WERI-Rb-1 (cell line): Measurements from ENCODE around the gene UVRAG.

Experiments used
- DNase-seq: peaks from one replicate; pipeline ENCODE4 v3.0.0-alpha.2; 2020
- H3K27ac ChIP-seq: fragments of 250-450 bp; sonication (Bioruptor Pico); 2 replicates; pipeline ENCODE4 v1.5.1; 2020; ENCODE audit warnings: mild to moderate bottlenecking, moderate library complexity
- H3K27me3 ChIP-seq: fragments of 250-450 bp; sonication (Bioruptor Pico); 2 replicates; pipeline ENCODE4 v1.5.1; 2021; ENCODE audit warnings: mild to moderate bottlenecking, low read depth, moderate library complexity; ENCODE audit not compliant: insufficient read depth, severe bottlenecking
- H3K36me3 ChIP-seq: fragments of 250-450 bp; sonication (Bioruptor Pico); 2 replicates; pipeline ENCODE4 v1.5.1; 2020; ENCODE audit warnings: mild to moderate bottlenecking, moderate library complexity
- H3K4me3 ChIP-seq: 2 replicates; pipeline ENCODE4 v1.5.1; 2011; ENCODE audit warnings: low read depth, mild to moderate bottlenecking, control low read depth, low read length
- H3K9me3 ChIP-seq: fragments of 250-450 bp; sonication (Bioruptor Pico); 2 replicates; pipeline ENCODE4 v1.5.1; 2021; ENCODE audit warnings: mild to moderate bottlenecking, moderate library complexity; ENCODE audit not compliant: severe bottlenecking
- TF ChIP-seq, protein P1 (sequence below): IDR thresholded peaks from 2 replicates; pipeline ENCODE4 v1.5.1; 2011; ENCODE audit warnings: low read depth, mild to moderate bottlenecking, control low read depth, inconsistent platforms, low read length

Gene UVRAG

DNA sequence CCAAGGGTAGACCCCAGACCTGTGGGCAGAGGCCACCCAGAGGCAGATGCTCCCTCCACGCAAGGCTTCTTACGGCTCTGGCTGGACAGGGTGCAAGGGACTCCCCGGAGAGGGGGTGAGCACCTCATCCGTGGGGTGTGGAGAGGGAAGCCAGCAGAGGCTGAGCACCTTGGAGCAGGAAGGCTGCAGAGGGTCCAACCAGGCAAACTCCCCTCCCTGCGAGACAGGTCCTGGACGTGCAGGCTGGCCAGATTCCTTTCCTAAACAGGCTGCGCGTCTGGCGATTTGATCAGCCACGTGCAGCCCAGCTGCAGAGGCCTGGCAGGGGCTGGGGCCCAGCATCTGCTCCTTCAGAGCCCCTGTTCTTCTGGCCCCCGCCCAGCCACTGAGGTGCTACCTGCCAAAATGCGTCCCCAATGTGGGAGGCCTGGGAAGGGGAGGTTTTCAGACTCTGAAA is 342.0 kb downstream of the UVRAG start:
- no peak for DNase-seq
- Histone ChIP-seq H3K4me3 (no peak overlapping the region), H3K9me3 (no peaks in the 10 kb centered on the region), H3K36me3 (no peaks in the 10 kb centered on the region), H3K27me3 (no peaks in the 10 kb centered on the region), H3K27ac (no peak overlapping the region)
- TF ChIP-seq, protein P1, sequence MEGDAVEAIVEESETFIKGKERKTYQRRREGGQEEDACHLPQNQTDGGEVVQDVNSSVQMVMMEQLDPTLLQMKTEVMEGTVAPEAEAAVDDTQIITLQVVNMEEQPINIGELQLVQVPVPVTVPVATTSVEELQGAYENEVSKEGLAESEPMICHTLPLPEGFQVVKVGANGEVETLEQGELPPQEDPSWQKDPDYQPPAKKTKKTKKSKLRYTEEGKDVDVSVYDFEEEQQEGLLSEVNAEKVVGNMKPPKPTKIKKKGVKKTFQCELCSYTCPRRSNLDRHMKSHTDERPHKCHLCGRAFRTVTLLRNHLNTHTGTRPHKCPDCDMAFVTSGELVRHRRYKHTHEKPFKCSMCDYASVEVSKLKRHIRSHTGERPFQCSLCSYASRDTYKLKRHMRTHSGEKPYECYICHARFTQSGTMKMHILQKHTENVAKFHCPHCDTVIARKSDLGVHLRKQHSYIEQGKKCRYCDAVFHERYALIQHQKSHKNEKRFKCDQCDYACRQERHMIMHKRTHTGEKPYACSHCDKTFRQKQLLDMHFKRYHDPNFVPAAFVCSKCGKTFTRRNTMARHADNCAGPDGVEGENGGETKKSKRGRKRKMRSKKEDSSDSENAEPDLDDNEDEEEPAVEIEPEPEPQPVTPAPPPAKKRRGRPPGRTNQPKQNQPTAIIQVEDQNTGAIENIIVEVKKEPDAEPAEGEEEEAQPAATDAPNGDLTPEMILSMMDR, result no peak

DNA sequence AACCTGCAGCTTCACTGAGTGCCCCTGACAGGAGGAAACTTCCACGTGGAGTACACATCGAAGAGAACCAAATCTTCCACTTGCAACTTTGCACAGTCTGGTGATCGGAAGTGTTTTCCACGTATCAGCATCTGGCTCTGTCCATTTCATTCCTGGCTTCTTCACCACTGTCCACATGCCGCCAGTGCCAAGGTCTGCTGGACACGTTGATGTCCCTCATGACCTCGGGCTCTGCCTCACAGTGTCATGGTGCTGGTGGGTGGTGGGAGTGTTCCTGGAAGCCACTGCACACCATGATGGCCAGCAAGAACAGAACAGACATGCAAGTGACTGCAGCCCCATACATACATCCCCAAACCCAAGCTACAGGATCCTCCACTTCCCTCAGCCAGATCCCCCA is 342.9 kb downstream of the UVRAG start:
- TF ChIP-seq, protein P1, result no peak
- Histone ChIP-seq H3K27me3 (no peaks in the 10 kb centered on the region), H3K4me3 (no peak overlapping the region), H3K36me3 (no peaks in the 10 kb centered on the region), H3K9me3 (no peaks in the 10 kb centered on the region), H3K27ac (no peak overlapping the region)
- DNase-seq, result no peak

DNA sequence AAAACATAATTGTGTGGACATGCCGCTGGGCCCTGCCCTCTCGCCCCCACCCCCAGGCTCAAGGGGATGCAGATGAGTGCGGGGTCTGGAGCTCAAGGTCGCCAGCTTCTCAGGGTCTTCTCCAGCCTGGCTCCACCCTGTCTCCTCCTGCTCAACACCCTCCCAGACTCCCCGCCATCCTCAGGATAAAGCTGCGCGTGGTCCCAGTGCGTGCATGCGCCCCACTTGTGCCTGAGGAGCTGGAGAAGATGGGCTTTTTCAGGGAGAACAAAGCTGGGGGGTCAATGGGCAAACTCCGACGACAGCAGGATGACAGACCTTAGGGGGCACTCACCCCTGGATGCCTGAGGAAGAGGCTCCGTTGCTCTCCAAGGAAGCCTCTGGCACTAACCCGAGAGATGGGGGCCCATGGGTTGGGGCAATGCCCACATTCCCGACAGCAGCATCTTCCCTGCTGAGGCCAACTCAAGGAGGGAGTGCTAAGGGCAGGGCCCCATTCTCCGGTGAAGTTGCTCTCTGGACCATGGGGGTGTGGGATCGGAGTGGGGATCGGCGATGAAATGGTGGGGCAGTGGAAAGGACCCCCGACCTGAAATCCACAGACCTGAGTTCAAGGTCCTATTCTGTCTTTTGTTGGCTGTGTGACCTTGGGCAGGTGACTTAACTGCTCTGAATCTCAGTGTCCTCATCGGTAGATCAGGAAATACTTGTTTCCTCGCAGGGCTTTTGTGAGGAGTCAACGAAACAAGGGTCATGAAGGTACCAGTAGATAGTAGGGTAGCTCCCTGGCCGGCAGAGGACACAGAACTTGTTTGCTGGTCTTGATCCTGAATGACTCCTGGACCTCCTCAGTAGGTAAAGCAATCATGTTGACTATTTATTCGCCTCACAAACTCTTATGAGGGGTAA is 343.6 kb downstream of the UVRAG start:
- DNase-seq, result no peak
- H3K27me3 ChIP-seq, result no peaks in the 10 kb centered on the region
- no peak overlapping the region for H3K27ac ChIP-seq
- H3K4me3 ChIP-seq, result no peak overlapping the region
- TF ChIP-seq, protein P1, result no peak
- no peaks in the 10 kb centered on the region for H3K9me3 ChIP-seq
- H3K36me3 ChIP-seq, result no peaks in the 10 kb centered on the region

DNA sequence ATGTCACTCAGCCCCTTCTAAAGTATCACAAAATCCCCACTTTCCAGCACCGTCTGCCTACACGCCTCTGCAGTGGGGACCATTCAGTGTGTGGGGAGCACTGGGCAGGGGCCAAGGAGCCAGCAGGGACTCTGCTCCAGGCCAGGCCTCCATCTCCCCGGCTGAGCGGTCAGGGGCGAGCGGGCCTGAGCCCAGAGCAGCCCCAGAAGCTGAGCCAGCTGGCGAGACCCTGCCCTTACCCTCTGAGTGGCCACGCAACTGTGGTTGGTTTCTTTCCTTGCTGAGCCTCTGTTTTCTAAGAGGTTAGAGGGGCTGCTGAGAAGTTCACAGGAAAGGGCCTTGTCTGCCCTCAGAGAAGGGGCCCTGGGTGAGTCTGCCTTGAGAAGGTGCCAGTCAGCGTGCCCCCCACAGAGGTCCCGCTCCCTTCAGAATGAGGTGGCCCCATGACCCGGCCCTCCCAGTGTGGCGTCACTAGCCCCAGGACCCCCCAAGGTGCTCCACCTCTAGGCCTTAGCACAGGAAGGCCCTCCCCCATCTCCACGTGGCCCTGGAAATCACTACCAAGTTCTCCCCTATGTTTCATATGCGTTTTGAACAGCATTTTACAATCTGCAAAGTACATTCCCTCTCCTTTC is 344.4 kb downstream of the UVRAG start:
- no peak overlapping the region for H3K4me3 ChIP-seq
- H3K36me3 ChIP-seq, result no peaks in the 10 kb centered on the region
- no peak overlapping the region for H3K27ac ChIP-seq
- TF ChIP-seq, protein P1, result no peak
- no peak for DNase-seq
- H3K9me3 ChIP-seq, result no peaks in the 10 kb centered on the region
- no peaks in the 10 kb centered on the region for H3K27me3 ChIP-seq

DNA sequence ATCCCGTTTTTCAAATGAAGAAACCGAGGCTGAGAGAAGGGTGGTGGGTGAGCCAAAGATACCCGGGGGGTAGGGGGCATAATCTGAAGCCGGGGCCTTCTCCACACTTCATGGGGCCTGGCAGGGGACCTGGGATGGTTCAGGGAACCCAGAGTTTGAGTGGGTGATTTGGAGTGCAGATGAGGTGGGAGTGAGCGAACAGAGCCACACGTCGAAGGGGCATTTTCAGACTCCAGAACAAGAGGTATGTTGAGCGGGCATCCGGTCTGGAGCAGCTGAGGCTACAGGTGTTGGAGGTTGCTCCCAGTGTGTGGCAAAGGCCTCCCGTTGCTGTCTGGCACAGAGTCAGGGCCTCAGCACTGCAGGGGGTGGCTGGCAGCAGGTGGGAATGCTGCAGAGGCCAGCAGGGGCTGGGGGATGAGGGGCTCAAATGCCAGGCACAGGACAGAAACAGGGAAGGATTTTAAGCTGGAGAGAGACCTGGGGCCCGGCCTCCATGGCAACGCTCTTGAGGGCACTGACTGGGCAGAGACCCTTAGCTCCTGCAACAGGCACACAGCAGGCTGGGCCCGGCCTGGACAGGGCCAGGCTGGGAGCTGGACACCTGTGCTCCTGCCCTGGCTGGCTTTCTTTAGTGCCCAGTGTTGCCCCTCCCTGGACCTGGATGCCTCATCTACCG is 345.1 kb downstream of the UVRAG start:
- no peak overlapping the region for H3K4me3 ChIP-seq
- no peaks in the 10 kb centered on the region for H3K27me3 ChIP-seq
- TF ChIP-seq, protein P1, result no peak
- peak overlapping the region; percentile 91 for H3K27ac ChIP-seq
- DNase-seq, result no peak
- no peaks in the 10 kb centered on the region for H3K36me3 ChIP-seq
- H3K9me3 ChIP-seq, result no peaks in the 10 kb centered on the region
